H1 (cell line): ENCODE results near the gene LGALS8.

Experiments used
- RFX5 ChIP-seq: IDR thresholded peaks from 2 replicates; pipeline ENCODE4 v1.6.1; 2011; ENCODE audit warnings: low read depth, low read length, improper control_type of control experiment, borderline replicate concordance
- TAF1 ChIP-seq: IDR thresholded peaks from 2 replicates; pipeline ENCODE4 v1.6.1; 2011; ENCODE audit warnings: mild to moderate bottlenecking, low read depth, low read length
- TBP ChIP-seq: IDR thresholded peaks from 2 replicates; pipeline ENCODE4 v1.6.1; 2011; ENCODE audit warnings: low read depth, low read length, improper control_type of control experiment

- TF ChIP-seq TBP (no peak), TAF1 (no peak), RFX5 (no peak)
These were observed 17.2 kb downstream of the LGALS8 start for GRCh38 chr1:236540813-236541465.
